GM23248 (cell line): ENCODE results near the gene TMEM91.

Experiments
- EZH2 ChIP-seq: fragments of 200-600 bp; sonication (generic); IDR thresholded peaks from 2 replicates; pipeline ENCODE4 v1.6.1; 2018; ENCODE audit warnings: antibody characterized with exemption, mild to moderate bottlenecking; ENCODE audit not compliant: insufficient read depth, poor library complexity, severe bottlenecking
- EZH2phosphoT487 ChIP-seq: fragments of 200-600 bp; sonication (generic); IDR thresholded peaks from 2 replicates; pipeline ENCODE4 v1.6.1; 2018; ENCODE audit warnings: antibody characterized with exemption, moderate library complexity, mild to moderate bottlenecking, low read depth; ENCODE audit not compliant: insufficient read depth

- TF ChIP-seq EZH2phosphoT487, result no peak
- no peak for TF ChIP-seq EZH2
These were observed 22.3 kb downstream of the TMEM91 start for GRCh38 chr19:41398598-41398997.
